ENCODE measurements around the gene PLCG1.
"Not testable (repeated sequence)": the region's sequence is repeated elsewhere in the genome, so short reads cannot be mapped to it uniquely, and the experiment has no call there.

PLCG1 gene

GRCh38 chr20:41136680-41137613 is at the start of gene PLCG1:
Gene PLCG1 (plus strand): TSS chr20:41137543. CDS start chr20:41137642, 99 bp downstream.
- DNase-seq, result peak; percentile 84

- DNase-seq, result no peak
These were observed 49.6 kb upstream of the PLCG1 start for GRCh38 chr20:41087777-41088176.

- DNase-seq, result no peak
These were observed 47.8 kb upstream of the PLCG1 start for GRCh38 chr20:41089555-41089954.

GRCh38 chr20:41091927-41092326 is 45.4 kb upstream of the PLCG1 start:
- no peak for DNase-seq

- DNase-seq, result peak; percentile 20
These were observed 42.8 kb upstream of the PLCG1 start for GRCh38 chr20:41094353-41095055.

- peak; percentile 68 for DNase-seq
These were observed 42.0 kb upstream of the PLCG1 start for GRCh38 chr20:41095110-41095969.

GRCh38 chr20:41098703-41099250 is 38.6 kb upstream of the PLCG1 start:
- peak; percentile 27 for DNase-seq

GRCh38 chr20:41100001-41100480 is 37.3 kb upstream of the PLCG1 start:
- DNase-seq, result peak; percentile 39

GRCh38 chr20:41101660-41102059 is 35.7 kb upstream of the PLCG1 start:
- DNase-seq, result no peak

GRCh38 chr20:41108531-41108930 is 28.8 kb upstream of the PLCG1 start:
- no peak for DNase-seq

GRCh38 chr20:41110012-41110411 is 27.3 kb upstream of the PLCG1 start:
- no peak for DNase-seq

- no peak for DNase-seq
These were observed 26.3 kb upstream of the PLCG1 start for GRCh38 chr20:41110930-41111577.

GRCh38 chr20:41111578-41111951 is 25.8 kb upstream of the PLCG1 start:
- no peak for DNase-seq

GRCh38 chr20:41116282-41116956 is 20.9 kb upstream of the PLCG1 start:
- no peak for DNase-seq

- DNase-seq, result not testable (repeated sequence)
These were observed 19.2 kb upstream of the PLCG1 start for GRCh38 chr20:41118159-41118558.

GRCh38 chr20:41118632-41119031 is 18.7 kb upstream of the PLCG1 start:
- peak; percentile 36 for DNase-seq

GRCh38 chr20:41119614-41120561 is 17.5 kb upstream of the PLCG1 start:
- no peak for DNase-seq

- no peak for DNase-seq
These were observed 15.9 kb upstream of the PLCG1 start for GRCh38 chr20:41121399-41121798.

GRCh38 chr20:41123631-41124030 is 13.7 kb upstream of the PLCG1 start:
- DNase-seq, result no peak

- DNase-seq, result no peak
These were observed 12.8 kb upstream of the PLCG1 start for GRCh38 chr20:41124451-41125094.
